PFSK-1 (cell line): ENCODE measurements around the gene LGI1.

Source experiments
- FOXP2 ChIP-seq: optimal IDR thresholded peaks from 2 replicates; pipeline ENCODE3; 2011; ENCODE audit warnings: borderline replicate concordance, control low read depth, inconsistent platforms; ENCODE audit not compliant: insufficient read depth; ENCODE audit errors: extremely low read length, extremely low read depth
- POLR2AphosphoS5 ChIP-seq: IDR thresholded peaks from 2 replicates; pipeline ENCODE4 v1.6.1; 2012; ENCODE audit warnings: low read depth, mild to moderate bottlenecking, control low read depth, low read length, moderate library complexity
- SIN3A ChIP-seq: IDR thresholded peaks from 2 replicates; pipeline ENCODE4 v1.6.1; 2012; ENCODE audit warnings: mild to moderate bottlenecking, low read length, moderate library complexity, borderline replicate concordance; ENCODE audit not compliant: insufficient read depth
- TAF1 ChIP-seq: IDR thresholded peaks from 2 replicates; pipeline ENCODE4 v1.6.1; 2012; ENCODE audit warnings: low read length, control low read depth, borderline replicate concordance; ENCODE audit not compliant: insufficient read depth
- TF ChIP-seq, protein P1 (sequence below), 2 experiments: IDR thresholded peaks; 2 replicates each; pipeline versions ENCODE4 v1.6.1 to v1.8.0; 2011 to 2012; ENCODE audit warnings: low read depth in 2 of 2, low read length in 2 of 2, control low read depth in 1 of 2, inconsistent platforms in 1 of 2, mild to moderate bottlenecking in 1 of 2, moderate library complexity in 1 of 2; ENCODE audit not compliant: insufficient read depth in 1 of 2

Gene LGI1

DNA sequence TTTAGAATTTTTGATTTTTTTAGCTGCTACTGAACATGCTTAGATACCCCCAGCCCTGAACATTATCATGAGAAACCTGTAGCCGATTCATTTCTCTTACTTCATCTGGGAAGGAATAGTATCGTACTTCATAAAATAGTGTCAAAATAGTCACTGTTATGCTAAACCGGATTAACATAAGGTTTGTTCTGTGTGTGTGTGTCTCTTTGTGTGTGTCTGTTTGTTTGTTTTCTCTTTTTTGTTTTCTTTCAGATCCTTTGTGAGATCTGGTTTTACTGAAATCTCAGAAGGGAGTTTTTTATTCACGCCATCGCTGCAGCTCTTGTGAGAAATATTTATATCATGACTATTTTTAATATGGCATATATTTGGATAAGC, 761 bp downstream of the LGI1 start:
- TF ChIP-seq FOXP2 (no peak), SIN3A (no peak), TAF1 (no peak), POLR2AphosphoS5 (no peak)
- TF ChIP-seq, protein P1, sequence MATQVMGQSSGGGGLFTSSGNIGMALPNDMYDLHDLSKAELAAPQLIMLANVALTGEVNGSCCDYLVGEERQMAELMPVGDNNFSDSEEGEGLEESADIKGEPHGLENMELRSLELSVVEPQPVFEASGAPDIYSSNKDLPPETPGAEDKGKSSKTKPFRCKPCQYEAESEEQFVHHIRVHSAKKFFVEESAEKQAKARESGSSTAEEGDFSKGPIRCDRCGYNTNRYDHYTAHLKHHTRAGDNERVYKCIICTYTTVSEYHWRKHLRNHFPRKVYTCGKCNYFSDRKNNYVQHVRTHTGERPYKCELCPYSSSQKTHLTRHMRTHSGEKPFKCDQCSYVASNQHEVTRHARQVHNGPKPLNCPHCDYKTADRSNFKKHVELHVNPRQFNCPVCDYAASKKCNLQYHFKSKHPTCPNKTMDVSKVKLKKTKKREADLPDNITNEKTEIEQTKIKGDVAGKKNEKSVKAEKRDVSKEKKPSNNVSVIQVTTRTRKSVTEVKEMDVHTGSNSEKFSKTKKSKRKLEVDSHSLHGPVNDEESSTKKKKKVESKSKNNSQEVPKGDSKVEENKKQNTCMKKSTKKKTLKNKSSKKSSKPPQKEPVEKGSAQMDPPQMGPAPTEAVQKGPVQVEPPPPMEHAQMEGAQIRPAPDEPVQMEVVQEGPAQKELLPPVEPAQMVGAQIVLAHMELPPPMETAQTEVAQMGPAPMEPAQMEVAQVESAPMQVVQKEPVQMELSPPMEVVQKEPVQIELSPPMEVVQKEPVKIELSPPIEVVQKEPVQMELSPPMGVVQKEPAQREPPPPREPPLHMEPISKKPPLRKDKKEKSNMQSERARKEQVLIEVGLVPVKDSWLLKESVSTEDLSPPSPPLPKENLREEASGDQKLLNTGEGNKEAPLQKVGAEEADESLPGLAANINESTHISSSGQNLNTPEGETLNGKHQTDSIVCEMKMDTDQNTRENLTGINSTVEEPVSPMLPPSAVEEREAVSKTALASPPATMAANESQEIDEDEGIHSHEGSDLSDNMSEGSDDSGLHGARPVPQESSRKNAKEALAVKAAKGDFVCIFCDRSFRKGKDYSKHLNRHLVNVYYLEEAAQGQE (IDR thresholded peaks at IDR 0.05; ENCODE audit: insufficient read depth in 1 of 2, low read depth in 2 of 2, low read length in 2 of 2): no peak

DNA sequence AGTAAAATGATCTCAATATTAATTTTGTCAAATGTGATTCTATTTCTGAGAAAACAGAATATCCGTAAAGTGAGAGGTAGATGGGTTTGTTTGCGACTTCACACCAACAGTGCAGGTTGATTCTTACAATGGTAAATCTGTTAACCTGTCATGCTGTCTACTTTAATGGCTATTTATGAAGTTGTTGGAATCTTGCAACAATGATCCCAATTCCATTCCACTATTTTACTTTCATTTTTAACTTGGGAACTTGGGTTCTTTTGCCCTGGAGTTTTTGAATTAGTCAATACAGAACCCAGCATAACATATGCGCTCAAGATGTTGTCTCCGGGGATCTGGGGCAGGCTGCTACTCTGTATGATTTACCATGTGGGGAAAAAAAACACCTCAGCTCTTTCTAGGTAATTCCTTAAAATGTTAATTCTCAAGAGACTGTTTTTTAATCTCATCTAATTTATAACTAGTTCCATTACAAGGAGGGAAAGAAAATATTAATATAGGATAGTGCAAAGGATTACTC, 1.2 kb downstream of the LGI1 start:
- no peak for TF ChIP-seq SIN3A
- TF ChIP-seq FOXP2: no peak
- TF ChIP-seq TAF1: no peak
- no peak for TF ChIP-seq POLR2AphosphoS5
- TF ChIP-seq, protein P1 (IDR thresholded peaks at IDR 0.05; ENCODE audit: insufficient read depth in 1 of 2, low read depth in 2 of 2, low read length in 2 of 2): no peak

- TF ChIP-seq POLR2AphosphoS5 (no peak), TAF1 (no peak), SIN3A (no peak), FOXP2 (no peak)
- TF ChIP-seq, protein P1 (IDR thresholded peaks at IDR 0.05; ENCODE audit: insufficient read depth in 1 of 2, low read depth in 2 of 2, low read length in 2 of 2): no peak
These were observed 2.8 kb downstream of the LGI1 start for GRCh38 chr10:93760490-93760889.

DNA sequence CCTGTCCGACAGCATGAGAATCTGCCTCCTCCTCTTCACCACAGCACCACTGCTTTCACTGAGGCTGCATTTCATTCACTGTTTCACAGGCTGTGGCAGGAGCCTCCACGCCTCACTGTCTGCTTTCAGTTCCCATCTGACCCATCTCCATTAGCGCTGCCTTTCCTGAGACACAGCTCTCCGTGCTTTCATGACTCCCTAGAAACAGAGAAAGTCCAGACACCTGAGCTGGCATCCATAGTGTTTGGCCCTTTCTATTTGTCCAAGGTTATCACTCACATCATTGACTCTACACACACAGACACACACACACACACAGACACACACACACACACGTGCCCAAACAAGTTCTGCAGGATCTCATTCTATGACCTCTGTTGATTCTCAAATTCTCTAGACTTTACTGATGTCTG, 5.2 kb downstream of the LGI1 start:
- TF ChIP-seq FOXP2: no peak
- no peak for TF ChIP-seq SIN3A
- TF ChIP-seq, protein P1 (IDR thresholded peaks at IDR 0.05; ENCODE audit: insufficient read depth in 1 of 2, low read depth in 2 of 2, low read length in 2 of 2): no peak
- no peak for TF ChIP-seq TAF1
- no peak for TF ChIP-seq POLR2AphosphoS5

DNA sequence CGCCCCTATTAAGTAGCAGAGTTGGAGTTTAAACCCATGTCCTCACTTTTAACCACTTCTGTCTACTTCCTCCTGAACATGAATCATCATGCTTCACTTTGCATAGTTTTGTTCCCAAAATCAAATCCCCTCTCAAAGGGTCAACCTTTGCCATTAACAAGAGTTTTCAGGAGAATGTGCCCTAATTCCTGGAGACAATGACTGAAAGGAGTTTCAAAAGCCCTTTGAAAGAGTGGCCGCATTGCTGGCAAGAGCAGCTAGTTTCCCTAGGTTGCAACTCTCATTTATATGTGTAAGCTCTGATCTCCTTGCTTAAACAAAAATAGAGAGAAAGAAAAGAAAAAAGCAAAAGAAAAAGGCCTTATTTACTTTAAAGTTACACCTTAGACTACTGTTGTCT, 9.2 kb downstream of the LGI1 start:
- TF ChIP-seq, protein P1 (IDR thresholded peaks at IDR 0.05; ENCODE audit: insufficient read depth in 1 of 2, low read depth in 2 of 2, low read length in 2 of 2): no peak
- TF ChIP-seq TAF1 (no peak), SIN3A (no peak), FOXP2 (no peak), POLR2AphosphoS5 (no peak)
